H1 (cell line): ENCODE data around the gene NEGR1. TPM values are rescaled to one million over a fixed set of nuclear protein-coding genes. Genes with fewer than 3 reads are reported as not detected.

Source experiments
- CTCF ChIA-PET: fragments of 300-600 bp; sonication (Branson Sonifier 250); formaldehyde crosslinking; loops from one replicate; lab custom pipeline; 2021; ENCODE audit not compliant: partially characterized antibody; lab: Charles Lee
- POLR2A ChIA-PET: fragments of 300-600 bp; sonication (Branson Sonifier 250); formaldehyde crosslinking; loops from one replicate; lab custom pipeline; 2021; ENCODE audit warnings: inconsistent platforms; ENCODE audit not compliant: partially characterized antibody; lab: Charles Lee
- DNase-seq, 2 experiments: peaks; one replicate each; pipeline versions ENCODE4 v3.0.0 to v3.0.0-alpha.2; 2010 to 2022; ENCODE audit warnings: low spot score in 2 of 2, low read depth in 1 of 2, mixed read lengths in 1 of 2
- FAIRE-seq: peaks from 2 replicates; lab custom pipeline; 2011; peaks lifted over from hg19 to GRCh38; lab: Jason Lieb, UNC
- H2AFZ ChIP-seq: 2 replicates; pipeline ENCODE4 v1.8.1; 2012; ENCODE audit warnings: low read length, inconsistent platforms
- H2AK5ac ChIP-seq: 2 replicates; pipeline ENCODE4 v1.6.1; 2013; ENCODE audit warnings: low read depth, low read length
- H2BK120ac ChIP-seq: replicated peaks from 2 replicates; pipeline ENCODE3; 2013; ENCODE audit warnings: low read depth, low read length, inconsistent platforms
- H2BK12ac ChIP-seq: 2 replicates; pipeline ENCODE4 v1.6.1; 2013; ENCODE audit warnings: low read depth, low read length
- H2BK15ac ChIP-seq: 2 replicates; pipeline ENCODE4 v1.6.1; 2013; ENCODE audit warnings: low read length
- H2BK20ac ChIP-seq: 2 replicates; pipeline ENCODE4 v1.6.1; 2013; ENCODE audit warnings: low read length
- H2BK5ac ChIP-seq: 2 replicates; pipeline ENCODE4 v1.6.1; 2013; ENCODE audit warnings: low read depth, low read length
- H3K14ac ChIP-seq: 2 replicates; pipeline ENCODE4 v1.6.1; 2013; ENCODE audit warnings: inconsistent platforms; ENCODE audit not compliant: insufficient read length
- H3K18ac ChIP-seq: 2 replicates; pipeline ENCODE4 v1.6.1; 2013; ENCODE audit warnings: low read length; ENCODE audit errors: extremely low read depth
- H3K23ac ChIP-seq: 2 replicates; pipeline ENCODE4 v1.6.1; 2013; ENCODE audit warnings: inconsistent platforms; ENCODE audit not compliant: insufficient read length
- H3K23me2 ChIP-seq: 2 replicates; pipeline ENCODE4 v1.6.1; 2013; ENCODE audit warnings: low read depth, low read length
- H3K27ac ChIP-seq: 2 replicates; pipeline ENCODE4 v1.6.1; 2011; ENCODE audit warnings: low read depth, low read length, inconsistent platforms
- H3K27me3 ChIP-seq, 4 experiments: replicated peaks in 1 of 4; 1 replicate in 1 of 4; 2 replicates in 3 of 4; pipeline versions ENCODE4 v1.6.1 to v1.8.1; 2011 to 2013; ENCODE audit warnings: low read length in 3 of 4, mild to moderate bottlenecking in 3 of 4, inconsistent platforms in 2 of 4, mixed read lengths in 2 of 4, moderate library complexity in 1 of 4; ENCODE audit not compliant: control insufficient read depth in 3 of 4, insufficient read depth in 3 of 4; ENCODE audit errors: extremely low read depth in 1 of 4
- H3K36me3 ChIP-seq, 4 experiments: 2 replicates each; pipeline versions ENCODE4 v1.6.1 to v1.8.1; 2011 to 2013; ENCODE audit warnings: mild to moderate bottlenecking in 4 of 4, low read length in 3 of 4, moderate library complexity in 2 of 4, control low read depth in 1 of 4, inconsistent platforms in 1 of 4; ENCODE audit not compliant: insufficient read depth in 4 of 4, control insufficient read depth in 2 of 4
- H3K4ac ChIP-seq: replicated peaks from 2 replicates; pipeline ENCODE3; 2013; ENCODE audit warnings: low read length, low read depth, mixed read lengths, inconsistent platforms; ENCODE audit not compliant: insufficient read length
- H3K4me1 ChIP-seq, 4 experiments: replicated peaks in 1 of 4; 1 replicate in 1 of 4; 2 replicates in 3 of 4; pipeline versions ENCODE4 v1.6.1 to v1.8.1; 2011 to 2013; ENCODE audit warnings: low read length in 3 of 4, inconsistent platforms in 2 of 4, mixed read lengths in 1 of 4; ENCODE audit not compliant: insufficient read depth in 4 of 4, control insufficient read depth in 3 of 4
- H3K4me2 ChIP-seq, 2 experiments: 2 replicates each; pipeline versions ENCODE4 v1.6.1 to v1.8.1; 2011 to 2013; ENCODE audit warnings: low read depth in 2 of 2, low read length in 2 of 2, control low read depth in 1 of 2, inconsistent platforms in 1 of 2, mild to moderate bottlenecking in 1 of 2; ENCODE audit not compliant: insufficient read depth in 1 of 2
- H3K4me3 ChIP-seq, 4 experiments: fragments of 200-600, 300-600 bp in 1 of 4; sonication (generic), shearing (Covaris generic), sonication (Bioruptor Twin) in 1 of 4; 2 replicates each; pipeline versions ENCODE4 v1.5.1 to v1.8.1; 2011 to 2016; ENCODE audit warnings: low read length in 4 of 4, low read depth in 3 of 4, control low read depth in 2 of 4, inconsistent platforms in 2 of 4, mild to moderate bottlenecking in 2 of 4, mixed read lengths in 1 of 4, moderate library complexity in 1 of 4; ENCODE audit not compliant: insufficient read depth in 2 of 4; ENCODE audit errors: extremely low read depth in 1 of 4
- H3K56ac ChIP-seq: replicated peaks from 2 replicates; pipeline ENCODE3; 2013; ENCODE audit warnings: low read depth, mild to moderate bottlenecking, mixed read lengths, low read length, inconsistent platforms; ENCODE audit not compliant: insufficient read length
- H3K79me1 ChIP-seq: 2 replicates; pipeline ENCODE4 v1.6.1; 2013; ENCODE audit warnings: low read depth, low read length, control low read depth
- H3K79me2 ChIP-seq, 2 experiments: 2 replicates each; pipeline versions ENCODE4 v1.6.1 to v1.8.1; 2012 to 2013; ENCODE audit warnings: low read length in 2 of 2, mild to moderate bottlenecking in 2 of 2, inconsistent platforms in 1 of 2; ENCODE audit not compliant: insufficient read depth in 2 of 2, control insufficient read depth in 1 of 2
- H3K9ac ChIP-seq, 4 experiments: replicated peaks in 1 of 4; 1 replicate in 1 of 4; 2 replicates in 3 of 4; pipeline versions ENCODE4 v1.6.1 to v1.8.1; 2011 to 2013; ENCODE audit warnings: low read depth in 3 of 4, low read length in 3 of 4, control low read depth in 2 of 4, mild to moderate bottlenecking in 2 of 4, moderate library complexity in 2 of 4, inconsistent platforms in 1 of 4; ENCODE audit errors: extremely low read depth in 1 of 4
- H3K9me3 ChIP-seq, 2 experiments: 2 replicates each; pipeline versions ENCODE4 v1.6.1 to v1.8.1; 2012 to 2013; ENCODE audit warnings: mild to moderate bottlenecking in 2 of 2, moderate library complexity in 2 of 2, control low read depth in 1 of 2, inconsistent platforms in 1 of 2, low read depth in 1 of 2, low read length in 1 of 2, mixed read lengths in 1 of 2; ENCODE audit not compliant: insufficient read depth in 2 of 2
- H4K20me1 ChIP-seq, 2 experiments: replicated peaks in 1 of 2; 2 replicates each; pipeline versions ENCODE3 to v1.8.1; 2011 to 2013; ENCODE audit warnings: inconsistent platforms in 2 of 2, low read length in 2 of 2, mild to moderate bottlenecking in 1 of 2; ENCODE audit not compliant: insufficient read depth in 2 of 2, control insufficient read depth in 1 of 2
- H4K5ac ChIP-seq: 2 replicates; pipeline ENCODE4 v1.6.1; 2013; ENCODE audit warnings: low read length, low read depth, mixed read lengths, inconsistent platforms; ENCODE audit not compliant: insufficient read length
- H4K8ac ChIP-seq: 2 replicates; pipeline ENCODE4 v1.8.0; 2013; ENCODE audit warnings: mild to moderate bottlenecking, moderate library complexity, low read length, inconsistent platforms; ENCODE audit not compliant: insufficient read depth; ENCODE audit errors: extremely low read depth
- H4K91ac ChIP-seq: replicated peaks from 2 replicates; pipeline ENCODE3; 2013; ENCODE audit warnings: low read length, mixed read lengths, inconsistent platforms; ENCODE audit not compliant: insufficient read length
- CHD1 ChIP-seq: IDR thresholded peaks from 2 replicates; pipeline ENCODE4 v1.6.1; 2012; ENCODE audit warnings: low read depth, low read length, improper control_type of control experiment
- CTCF ChIP-seq, 3 experiments: IDR thresholded peaks; 1 replicate in 2 of 3; 2 replicates in 1 of 3; pipeline versions ENCODE4 v1.5.1 to v1.6.1; 2011; ENCODE audit warnings: low read length in 3 of 3, mild to moderate bottlenecking in 3 of 3, inconsistent platforms in 2 of 3, low read depth in 1 of 3, moderate library complexity in 1 of 3; ENCODE audit not compliant: insufficient read depth in 1 of 3; ENCODE audit errors: control extremely low read depth in 1 of 3
- RAD21 ChIP-seq, 2 experiments: IDR thresholded peaks in 1 of 2; conservative IDR thresholded peaks in 1 of 2; 2 replicates each; pipeline ENCODE4 v1.6.1; 2011; ENCODE audit warnings: low read depth in 2 of 2, low read length in 2 of 2, improper control_type of control experiment in 1 of 2, inconsistent platforms in 1 of 2, mild to moderate bottlenecking in 1 of 2, moderate library complexity in 1 of 2
- WGBS, 2 experiments: shearing (Covaris generic) in 1 of 2; methylation state at CpG; one replicate each; pipeline versions ENCODE4 v1.1.6 to v1.1.7; 2013 to 2015; ENCODE audit warnings: low lambda C conversion rate in 2 of 2, mixed read lengths in 2 of 2, inconsistent platforms in 1 of 2, low coverage in 1 of 2, missing lambda C conversion rate in 1 of 2; ENCODE audit not compliant: insufficient replicate concordance in 2 of 2, insufficient coverage in 1 of 2, insufficient read length in 1 of 2; ENCODE audit errors: extremely low coverage in 1 of 2, missing lambda C conversion rate in 1 of 2; 5-methylcytosine and 5-hydroxymethylcytosine counted together
- polyA plus RNA-seq, 7 experiments: library from polyadenylated mRNA; depleted of rRNA in 3 of 7; stranded (reverse) in 5 of 7; unstranded in 2 of 7; fragments of >200 nt in 5 of 7; fragments of 200-250 nt in 2 of 7; gene quantifications; 1 replicate in 5 of 7; 2 replicates in 1 of 7; 4 replicates in 1 of 7; pipeline versions ENCODE4 v1.2.1 to v1.2.3, GENCODE V29; 2011 to 2013; ENCODE audit warnings: missing spikeins in 2 of 7, mixed read lengths in 2 of 7
- total RNA-seq: library from RNA; stranded (reverse); fragmentation: NEBNext Ultra II Directional; extraction: Animal tissue kit (Norgen Biotek cat#: 25700); gene quantifications from 2 replicates; pipeline ENCODE4 v1.2.1, GENCODE V29; 2021

The NEGR1 gene
- total and polyA plus RNA-seq, 2 of the 8 experiments (the other 6 are each of a cell fraction or from before 2014, with no cell fraction given): 0.71 to 1.3 TPM

DNA sequence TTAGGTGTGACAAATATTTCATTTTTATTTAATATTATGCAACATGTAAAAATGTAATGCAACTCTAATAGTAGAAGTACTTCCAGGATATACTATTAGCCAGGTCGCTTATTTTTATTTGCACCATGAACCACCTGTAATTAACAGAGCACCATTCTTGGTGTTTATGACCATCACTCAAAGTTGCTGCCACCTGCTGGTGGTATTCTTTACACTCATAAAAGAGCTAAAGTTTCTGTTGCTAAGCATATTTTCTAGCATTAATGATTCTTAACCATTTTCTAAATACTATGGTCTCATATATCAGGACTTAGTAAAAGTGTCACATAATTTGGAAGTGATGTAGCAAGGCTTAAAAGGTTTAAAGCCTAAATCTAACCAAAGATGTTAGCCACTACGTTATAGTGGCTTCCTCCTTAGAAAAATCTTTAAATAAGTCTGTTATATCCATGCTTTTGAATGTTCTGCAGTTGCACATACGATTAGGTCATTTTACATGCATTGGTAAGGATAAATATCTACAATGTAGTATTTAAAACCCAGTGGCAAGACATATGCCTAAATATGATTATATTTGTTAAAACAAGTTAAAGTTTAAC lies 244.5 kb downstream of the NEGR1 start:
- CTCF ChIA-PET: interaction anchor here (0.6 to 2.9 kb wide), 24 partner anchors 9 to 705 kb away, joined by 3 to 10 read pairs (median 3); no protein-coding TSS in a partner anchor
- Histone ChIP-seq H3K14ac (no peak overlapping the region), H3K18ac (no peak overlapping the region), H2BK20ac (no peak overlapping the region), H3K79me2 (no peaks in the 10 kb centered on the region), H3K4me2 (no peak overlapping the region), H3K36me3 (no peaks in the 10 kb centered on the region), H2AFZ (no peak overlapping the region), H3K79me1 (no peaks in the 10 kb centered on the region), H4K20me1 (no peaks in the 10 kb centered on the region), H4K91ac (no peak overlapping the region), H4K8ac (no peak overlapping the region), H2BK120ac (no peak overlapping the region), H3K27me3 (no peaks in the 10 kb centered on the region), H4K5ac (no peak overlapping the region), H3K9me3 (no peaks in the 10 kb centered on the region), H2BK5ac (no peak overlapping the region), H2BK15ac (no peak overlapping the region), H3K56ac (no peak overlapping the region), H3K4ac (no peak overlapping the region), H3K23ac (no peak overlapping the region), H3K23me2 (no peaks in the 10 kb centered on the region), H3K4me1 (peaks cover 0 to 2% (median 0%) of the 10 kb centered on the region in 4 experiments; a peak in 1 of 7 replicates), H2BK12ac (no peak overlapping the region), H2AK5ac (no peak overlapping the region), H3K4me3 (no peak overlapping the region), H3K9ac (no peak overlapping the region), H3K27ac (no peak overlapping the region)
- 66% methylated on average over 3 of the region's 3 CpGs; no CpG with 5 or more reads in 1 of the 2 experiments for WGBS, 2 experiments
- DNase-seq (no peak), FAIRE-seq (peak; percentile 60)
- TF ChIP-seq CHD1 (no peak), CTCF (IDR thresholded peaks at IDR 0.05; ENCODE audit: control extremely low read depth in 1 of 3, insufficient read depth in 1 of 3, low read depth in 1 of 3, low read length in 3 of 3) (peak in 2 of 3 experiments; percentile 45 to 46; a peak in 3 of 4 replicates), RAD21 (IDR thresholded peaks at IDR 0.05 in 1 of 2, conservative IDR thresholded peaks at IDR 0.05 in 1 of 2; ENCODE audit: low read depth in 2 of 2, low read length in 2 of 2) (peak; percentile 64 to 71)
- POLR2A ChIA-PET: no interaction called here
